OCI-LY7 (cell line): Measurements from ENCODE around the gene FBH1. TPM values are rescaled to one million over a fixed set of nuclear protein-coding genes. Genes with fewer than 3 reads are reported as not detected.

ENCODE experiments used
- BruUV-seq: library from RNA; stranded (reverse); fragments of 400-500 nt; replicated peaks from 2 replicates; lab custom pipeline; 2021; lab: Mats Ljungman, UMichigan
- CTCF ChIA-PET: fragments of 300-600 bp; sonication (Branson Sonifier 250); formaldehyde crosslinking; loops from one replicate; lab custom pipeline; 2022; ENCODE audit warnings: antibody characterized with exemption; ENCODE audit not compliant: unreplicated experiment; lab: Charles Lee
- POLR2A ChIA-PET: fragments of 300-600 bp; sonication (Branson Sonifier 250); formaldehyde crosslinking; loops from one replicate; lab custom pipeline; 2022; ENCODE audit warnings: antibody characterized with exemption; lab: Charles Lee
- DNase-seq: peaks from one replicate; pipeline ENCODE4 v3.0.0-alpha.2; 2015; ENCODE audit warnings: low spot score
- H2AFZ ChIP-seq: fragments of 200-600 bp; sonication (generic), shearing (Covaris generic); 2 replicates; pipeline ENCODE4 v1.6.1; 2014; ENCODE audit warnings: mild to moderate bottlenecking, antibody characterized with exemption, low read length, moderate library complexity
- H3K27ac ChIP-seq: fragments of 200-600 bp; sonication (generic); 2 replicates; pipeline ENCODE4 v1.5.1; 2014; ENCODE audit warnings: mixed run types, low read depth, mild to moderate bottlenecking, moderate library complexity, low read length, inconsistent platforms; ENCODE audit not compliant: poor library complexity, severe bottlenecking
- H3K36me3 ChIP-seq: fragments of 200-600 bp; sonication (generic); 2 replicates; pipeline ENCODE4 v1.6.1; 2014; ENCODE audit warnings: mild to moderate bottlenecking, antibody characterized with exemption, low read length, moderate library complexity, mixed read lengths; ENCODE audit not compliant: insufficient read depth
- H3K4me1 ChIP-seq: fragments of 200-600 bp; sonication (generic); 2 replicates; pipeline ENCODE4 v1.5.1; 2014; ENCODE audit warnings: mild to moderate bottlenecking, low read length; ENCODE audit not compliant: insufficient read depth, poor library complexity, severe bottlenecking
- H3K4me2 ChIP-seq: fragments of 200-600 bp; sonication (generic); 2 replicates; pipeline ENCODE4 v1.6.1; 2014; ENCODE audit warnings: mild to moderate bottlenecking, low read length
- H3K4me3 ChIP-seq: fragments of 200-600 bp; sonication (generic); 2 replicates; pipeline ENCODE4 v1.5.1; 2014; ENCODE audit warnings: mild to moderate bottlenecking, low read depth, low read length; ENCODE audit not compliant: poor library complexity, severe bottlenecking
- H3K79me2 ChIP-seq: fragments of 200-600 bp; sonication (generic); 2 replicates; pipeline ENCODE4 v1.6.1; 2016; ENCODE audit warnings: low read depth, mild to moderate bottlenecking, low read length, moderate library complexity, mixed read lengths; ENCODE audit not compliant: insufficient read depth
- H3K9me2 ChIP-seq: fragments of 200-600 bp; sonication (generic); 2 replicates; pipeline ENCODE4 v1.6.1; 2016; ENCODE audit warnings: mild to moderate bottlenecking, low read length, mixed read lengths; ENCODE audit not compliant: insufficient read depth
- H3K9me3 ChIP-seq: fragments of 200-600 bp; sonication (generic); 2 replicates; pipeline ENCODE4 v1.6.1; 2014; ENCODE audit warnings: mild to moderate bottlenecking, mixed run types, low read length, mixed read lengths
- H4K20me1 ChIP-seq: fragments of 200-600 bp; sonication (generic); 2 replicates; pipeline ENCODE4 v1.6.1; 2014; ENCODE audit warnings: mild to moderate bottlenecking, antibody characterized with exemption, low read length, moderate library complexity, mixed read lengths; ENCODE audit not compliant: insufficient read depth
- CTCF ChIP-seq: fragments of 200-600 bp; sonication (generic); conservative IDR thresholded peaks from 2 replicates; pipeline ENCODE4 v1.5.1; 2014; ENCODE audit warnings: mild to moderate bottlenecking, antibody characterized with exemption, low read length, moderate library complexity, mixed read lengths
- EZH2phosphoT487 ChIP-seq: fragments of 200-600 bp; sonication (generic); IDR thresholded peaks from 2 replicates; pipeline ENCODE4 v1.6.1; 2018; ENCODE audit warnings: low read depth, borderline replicate concordance, mild to moderate bottlenecking, mixed run types, antibody characterized with exemption, low read length, moderate library complexity, mixed read lengths
- intact Hi-C: fragments of 100-400 bp; cut with micrococcal nuclease; formaldehyde crosslinking; loops from one replicate; pipeline ENCODE4 v1.10.0; 2022; ENCODE audit not compliant: unreplicated experiment
- total RNA-seq, 2 experiments: library from RNA; depleted of rRNA in 1 of 2; stranded (reverse); fragments of >200 nt in 1 of 2; shearing (Covaris generic) in 1 of 2; gene quantifications; 2 replicates each; pipeline ENCODE4 v1.2.3, GENCODE V29; 2014 to 2022

Gene FBH1
- total RNA-seq, 2 experiments from 2014 or later = 58.1 to 65.6 TPM

DNA sequence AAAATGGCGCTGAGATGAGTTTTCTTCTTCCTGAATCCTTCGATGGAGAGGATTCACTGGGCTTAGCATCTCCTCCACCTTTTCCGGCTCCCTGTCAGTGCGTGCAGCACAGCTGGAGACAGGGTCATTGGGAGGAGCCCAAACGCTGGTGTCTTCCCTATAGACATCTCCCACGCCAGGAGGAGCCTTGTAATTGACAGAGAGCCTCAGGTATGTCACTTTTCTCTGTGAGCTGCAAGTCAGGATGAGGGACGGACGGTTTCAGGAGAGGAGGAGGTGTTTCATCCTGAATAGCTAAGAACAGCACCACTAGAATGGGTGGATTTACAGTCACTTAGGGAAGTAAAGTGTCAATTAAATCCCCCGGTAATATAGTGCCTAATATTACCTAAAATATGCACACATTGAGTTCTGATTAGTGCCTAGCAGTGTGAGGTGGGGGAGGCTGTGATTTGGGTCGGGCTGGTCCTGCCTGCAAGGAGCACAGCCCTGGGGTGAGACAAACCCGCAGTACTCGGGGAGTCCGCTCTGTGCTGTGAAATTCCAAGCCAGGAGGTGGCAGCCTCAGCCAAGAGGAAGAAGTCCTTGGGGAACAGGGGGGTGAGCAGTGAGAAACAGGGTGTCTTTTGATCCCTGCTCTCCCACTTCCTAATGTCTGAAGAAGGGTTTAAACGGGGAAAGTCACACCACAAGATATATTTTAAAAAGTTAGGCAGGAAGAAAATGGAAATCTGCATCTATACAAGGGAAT lies 59.1 kb downstream of the FBH1 start:
- CTCF ChIA-PET = no interaction called here

GRCh38 chr10:5951167-5951711 lies 61.2 kb downstream of the FBH1 start:
- no peaks in the 10 kb centered on the region for H3K36me3 ChIP-seq
- no peaks in the 10 kb centered on the region for H3K79me2 ChIP-seq
- DNase-seq = no peak
- CTCF ChIA-PET = no interaction called here
- intact Hi-C loops = no loop called here
- no peaks in the 10 kb centered on the region for H4K20me1 ChIP-seq
- H3K9me3 ChIP-seq = no peaks in the 10 kb centered on the region
- no peaks in the 10 kb centered on the region for H3K4me1 ChIP-seq
- no peaks in the 10 kb centered on the region for H3K9me2 ChIP-seq
- no peak overlapping the region for H3K4me2 ChIP-seq
- BruUV-seq = no TSS peak
- no peak for TF ChIP-seq CTCF
- TF ChIP-seq EZH2phosphoT487 = no peak
- POLR2A ChIA-PET = interaction anchor here (0.6 to 0.8 kb wide), 2 partner anchors 25 to 121 kb away, joined by 3 to 7 read pairs; no protein-coding TSS in a partner anchor
- H3K27ac ChIP-seq = no peak overlapping the region
- no peak overlapping the region for H3K4me3 ChIP-seq
- H2AFZ ChIP-seq = no peak overlapping the region

More for the DNA sequence above, 59.1 kb downstream of the FBH1 start:
- Histone ChIP-seq H3K4me2 (no peak overlapping the region), H3K27ac (no peak overlapping the region), H3K4me3 (no peak overlapping the region), H3K4me1 (no peaks in the 10 kb centered on the region), H4K20me1 (no peaks in the 10 kb centered on the region), H2AFZ (no peak overlapping the region), H3K79me2 (no peaks in the 10 kb centered on the region), H3K9me2 (no peaks in the 10 kb centered on the region), H3K9me3 (no peaks in the 10 kb centered on the region), H3K36me3 (no peaks in the 10 kb centered on the region)
- no TSS peak for BruUV-seq
- intact Hi-C loops = loop anchor here (10.0 kb wide), 1 partner anchor 456 kb away; no protein-coding TSS in a partner anchor
- TF ChIP-seq EZH2phosphoT487 = no peak
- TF ChIP-seq CTCF = peak; percentile 79
- POLR2A ChIA-PET = no interaction called here
- peak; percentile 61 for DNase-seq
